GM12875 (cell line): ENCODE data around the gene TBC1D26.
"Not testable (repeated sequence)": the region's sequence is repeated elsewhere in the genome, so short reads cannot be mapped to it uniquely, and the experiment has no call there.

ENCODE experiments used
- H3K4me3 ChIP-seq: one replicate; pipeline ENCODE4 v1.5.1; 2011; ENCODE audit warnings: low read depth, low read length, control low read depth
- TF ChIP-seq, protein P1 (sequence below): IDR thresholded peaks from 2 replicates; pipeline ENCODE4 v1.5.1; 2011; ENCODE audit warnings: low read depth, mild to moderate bottlenecking, control low read depth, inconsistent platforms, low read length, moderate library complexity, borderline replicate concordance; ENCODE audit not compliant: insufficient read depth

Gene TBC1D26

DNA sequence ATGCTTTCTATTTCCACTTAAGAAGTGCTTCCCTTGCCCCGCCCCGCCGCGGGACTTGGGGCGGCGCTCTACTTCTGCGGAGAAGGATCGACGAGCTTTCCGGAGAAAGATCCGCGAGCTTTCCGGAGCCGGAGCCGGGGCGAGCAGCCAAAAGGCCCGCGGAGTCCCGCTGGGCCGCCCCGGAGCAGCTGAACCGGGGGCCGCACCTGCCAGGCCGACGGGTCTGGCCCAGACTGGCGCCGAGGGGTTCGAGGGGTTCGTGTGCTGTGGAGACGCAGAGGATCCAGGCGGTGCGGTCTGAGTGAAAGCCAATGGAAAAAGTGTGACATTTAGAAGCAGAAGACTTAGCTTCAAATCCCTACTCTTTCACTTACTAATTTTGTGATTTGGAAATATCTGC lies 50.8 kb downstream of the TBC1D26 start:
- no peak overlapping the region for H3K4me3 ChIP-seq
- TF ChIP-seq, protein P1, sequence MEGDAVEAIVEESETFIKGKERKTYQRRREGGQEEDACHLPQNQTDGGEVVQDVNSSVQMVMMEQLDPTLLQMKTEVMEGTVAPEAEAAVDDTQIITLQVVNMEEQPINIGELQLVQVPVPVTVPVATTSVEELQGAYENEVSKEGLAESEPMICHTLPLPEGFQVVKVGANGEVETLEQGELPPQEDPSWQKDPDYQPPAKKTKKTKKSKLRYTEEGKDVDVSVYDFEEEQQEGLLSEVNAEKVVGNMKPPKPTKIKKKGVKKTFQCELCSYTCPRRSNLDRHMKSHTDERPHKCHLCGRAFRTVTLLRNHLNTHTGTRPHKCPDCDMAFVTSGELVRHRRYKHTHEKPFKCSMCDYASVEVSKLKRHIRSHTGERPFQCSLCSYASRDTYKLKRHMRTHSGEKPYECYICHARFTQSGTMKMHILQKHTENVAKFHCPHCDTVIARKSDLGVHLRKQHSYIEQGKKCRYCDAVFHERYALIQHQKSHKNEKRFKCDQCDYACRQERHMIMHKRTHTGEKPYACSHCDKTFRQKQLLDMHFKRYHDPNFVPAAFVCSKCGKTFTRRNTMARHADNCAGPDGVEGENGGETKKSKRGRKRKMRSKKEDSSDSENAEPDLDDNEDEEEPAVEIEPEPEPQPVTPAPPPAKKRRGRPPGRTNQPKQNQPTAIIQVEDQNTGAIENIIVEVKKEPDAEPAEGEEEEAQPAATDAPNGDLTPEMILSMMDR = no peak

DNA sequence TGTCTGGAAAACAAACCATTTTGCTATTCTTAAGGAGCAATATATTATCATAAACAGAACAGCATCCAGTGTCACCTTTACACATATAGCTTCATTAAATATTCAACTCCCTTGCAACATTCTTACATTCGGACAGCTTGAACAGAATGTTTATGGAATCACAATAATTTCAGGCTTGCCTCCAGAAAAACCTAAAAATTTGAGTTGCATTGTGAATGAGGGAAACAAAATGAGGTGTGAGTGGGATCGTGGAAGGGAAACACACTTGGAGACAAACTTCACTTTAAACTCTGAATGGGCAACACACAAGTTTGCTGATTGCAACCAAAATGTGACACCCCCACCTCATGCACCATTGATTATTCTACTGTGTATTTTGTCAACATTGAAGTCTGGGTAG lies 51.4 kb downstream of the TBC1D26 start:
- TF ChIP-seq, protein P1 = no peak
- no peak overlapping the region for H3K4me3 ChIP-seq

DNA sequence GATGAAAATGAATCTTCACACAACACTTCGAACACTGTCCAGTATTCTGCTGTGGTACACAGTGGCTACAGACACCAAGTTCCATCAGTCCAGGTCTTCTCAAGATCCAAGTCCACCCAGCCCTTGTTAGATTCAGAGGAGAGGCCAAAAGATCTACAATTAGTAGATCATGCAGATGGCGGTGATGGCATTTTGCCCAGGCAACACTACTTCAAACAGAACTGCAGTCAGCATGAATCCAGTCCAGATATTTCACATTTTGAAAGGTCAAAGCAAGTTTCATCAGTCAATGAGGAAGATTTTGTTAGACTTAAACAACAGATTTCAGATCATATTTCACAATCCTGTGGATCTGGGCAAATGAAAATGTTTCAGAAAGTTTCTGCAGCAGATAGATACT lies 52.3 kb downstream of the TBC1D26 start:
- not testable (repeated sequence) for H3K4me3 ChIP-seq

DNA sequence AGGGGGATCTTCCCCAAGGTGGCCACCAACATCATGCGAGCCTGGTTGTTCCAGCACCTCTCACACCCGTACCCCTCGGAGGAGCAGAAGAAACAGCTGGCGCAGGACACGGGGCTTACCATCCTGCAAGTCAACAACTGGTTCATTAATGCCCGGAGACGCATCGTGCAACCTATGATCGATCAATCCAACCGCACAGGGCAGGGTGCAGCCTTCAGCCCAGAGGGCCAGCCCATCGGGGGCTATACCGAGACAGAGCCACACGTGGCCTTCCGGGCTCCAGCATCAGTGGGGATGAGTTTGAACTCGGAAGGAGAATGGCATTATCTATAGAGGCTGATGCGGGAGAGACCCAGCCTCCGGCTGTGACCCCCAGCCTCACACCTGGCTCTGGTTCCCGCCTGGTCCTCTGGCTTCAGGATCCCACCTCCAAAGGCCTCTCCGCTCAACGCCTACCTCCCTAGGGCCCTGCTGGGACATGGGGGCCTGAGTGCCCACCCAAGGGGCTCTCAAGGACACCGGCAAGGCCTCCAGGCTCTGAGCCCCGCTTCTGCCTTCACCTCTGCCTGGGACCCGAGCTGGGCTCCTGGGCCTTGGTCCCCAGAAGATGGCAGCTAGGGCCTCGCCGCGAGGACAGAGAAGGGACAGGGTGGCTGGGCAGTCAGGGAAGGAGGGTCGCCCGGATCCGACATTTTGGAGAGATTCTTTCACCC lies 55.4 kb downstream of the TBC1D26 start:
- H3K4me3 ChIP-seq = not testable (repeated sequence)

DNA sequence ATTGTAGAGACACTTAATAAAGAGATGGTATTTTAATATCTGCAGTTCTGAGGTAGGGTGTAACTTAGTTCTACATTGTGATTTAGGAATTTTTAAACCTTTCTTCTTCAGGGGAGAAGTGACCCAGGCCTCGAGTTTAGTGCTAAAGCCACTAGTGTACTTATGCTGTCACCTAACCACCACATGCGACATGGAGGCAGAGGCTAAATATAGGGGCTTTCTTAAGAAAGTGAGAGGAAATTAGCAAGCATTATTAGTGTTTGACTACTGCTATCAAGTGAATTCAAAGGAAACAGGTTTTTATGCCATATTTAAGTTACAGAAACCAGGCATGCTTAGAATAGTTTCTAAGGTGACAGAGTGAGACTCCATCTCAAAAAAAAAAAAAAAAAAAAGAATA lies 56.3 kb downstream of the TBC1D26 start:
- not testable (repeated sequence) for H3K4me3 ChIP-seq
